ENCODE results near the gene FOXM1.

- TF ChIP-seq POLR2AphosphoS5 (IDR thresholded peaks at IDR 0.05; ENCODE audit: borderline replicate concordance, low read depth, low read length), result no peak
- no peak for TF ChIP-seq EZH2 (IDR thresholded peaks at IDR 0.05)
- TF ChIP-seq FOXP2 (optimal IDR thresholded peaks at IDR 0.05; ENCODE audit: control extremely low read depth, extremely low read length, insufficient read depth), result no peak
Measured at GRCh38 chr12:2876431-2877046, 435 bp downstream of the FOXM1 start.

Data from SK-N-MC (cell line).